HEK293 (cell line): Measurements from ENCODE around the gene PHKG2.

Experiments used
- SP2 ChIP-seq: fragments of 450-650 bp; formaldehyde crosslinking; IDR thresholded peaks from 2 replicates; pipeline ENCODE4 v1.5.1; 2016; ENCODE audit warnings: missing biosample characterization, missing genetic modification characterization
- ZNF639 ChIP-seq: fragments of 450-650 bp; formaldehyde crosslinking; IDR thresholded peaks from 2 replicates; pipeline ENCODE4 v1.5.1; 2016; ENCODE audit warnings: missing biosample characterization, missing genetic modification characterization
- ZNF768 ChIP-seq: fragments of 450-650 bp; formaldehyde crosslinking; IDR thresholded peaks from 2 replicates; pipeline ENCODE4 v1.5.1; 2018; ENCODE audit warnings: missing biosample characterization, mild to moderate bottlenecking, missing genetic modification characterization

- TF ChIP-seq ZNF768 (tag by site-specific recombination) (no peak), ZNF639 (tag by site-specific recombination) (no peak), SP2 (tag by site-specific recombination) (no peak)
These were observed 23.5 kb downstream of the PHKG2 start for GRCh38 chr16:30771726-30772125.
